ENCODE measurements around the gene ABCB9.

GRCh38 chr12:122996188-122996601 is 29.9 kb upstream of the ABCB9 start:
- no peak for TF ChIP-seq CTCF (IDR thresholded peaks at IDR 0.05; ENCODE audit: low read depth, low read length, poor library complexity, severe bottlenecking)
- TF ChIP-seq EZH2phosphoT487 (IDR thresholded peaks at IDR 0.05; ENCODE audit: borderline replicate concordance, low read length), result no peak

All from DOHH2 (cell line).